GM18519 (cell line): ENCODE results near the gene MFAP5.
"Not testable (repeated sequence)": the region's sequence is repeated elsewhere in the genome, so short reads cannot be mapped to it uniquely, and the experiment has no call there.

Source experiments
- ATAC-seq: cut with Tn5 transposase; IDR thresholded peaks from one replicate; pipeline ENCODE4 v1.9.1; 2021; ENCODE audit warnings: mild to moderate bottlenecking, moderate library complexity; ENCODE audit not compliant: unreplicated experiment, low FRiP score

The MFAP5 gene

DNA sequence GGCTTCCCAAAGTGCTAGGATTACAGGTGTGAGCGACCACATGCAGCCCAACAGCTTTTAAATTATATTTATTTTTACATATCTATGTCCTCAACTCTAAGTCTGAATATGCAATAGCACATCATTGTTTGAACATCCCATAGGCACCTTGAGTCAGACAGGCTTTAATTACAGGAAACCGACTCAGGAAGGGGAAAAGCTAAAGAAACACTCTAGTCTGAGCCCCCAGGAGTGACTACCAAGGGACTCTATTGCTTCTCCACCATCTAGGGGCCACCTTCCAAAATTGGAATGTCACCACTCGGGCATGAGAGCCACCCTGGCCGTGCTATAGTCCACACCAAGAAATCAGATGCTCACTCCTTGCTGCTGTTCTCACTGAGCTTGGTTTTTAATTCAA is 14.0 kb upstream of the MFAP5 start:
- ATAC-seq = no peak

DNA sequence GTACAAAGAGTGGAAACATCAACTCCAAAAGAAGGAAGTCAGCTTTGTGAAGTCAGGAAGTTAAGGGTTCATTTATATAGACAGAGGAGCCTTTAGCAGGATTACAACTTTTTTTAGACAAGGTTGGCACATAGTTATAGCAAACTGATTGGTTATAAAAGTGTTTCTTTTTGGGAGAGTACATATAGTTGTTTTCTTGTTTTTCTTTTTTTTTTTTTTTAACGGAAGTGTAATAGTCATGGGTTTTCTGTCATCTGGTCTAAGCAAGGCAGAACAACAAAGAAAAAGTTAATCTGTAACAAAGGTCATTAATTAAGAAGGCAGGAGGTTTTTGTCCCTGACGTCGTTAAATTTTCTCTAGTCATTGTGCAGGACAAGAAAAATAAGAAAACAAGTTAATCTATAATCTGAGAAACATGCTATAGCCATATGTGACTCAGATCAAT is 13.0 kb upstream of the MFAP5 start:
- no peak for ATAC-seq

DNA sequence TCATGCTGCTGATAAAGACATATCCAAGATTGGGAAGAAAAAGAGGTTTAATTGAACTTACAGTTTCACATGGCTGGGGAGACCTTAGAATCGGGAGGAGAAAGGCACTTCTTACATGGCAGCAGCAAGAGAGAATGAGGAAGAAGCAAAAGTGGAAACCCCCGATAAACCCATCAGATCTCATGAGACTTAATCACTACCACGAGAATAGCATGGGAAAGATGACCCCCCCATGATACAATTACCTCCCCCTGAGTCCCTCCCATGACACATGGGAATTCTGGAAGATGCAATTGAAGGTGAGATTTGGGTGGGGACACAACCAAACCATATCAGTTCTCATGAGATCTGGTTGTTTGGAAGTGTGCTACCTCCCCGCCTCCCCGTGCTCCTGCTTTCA is 9.8 kb upstream of the MFAP5 start:
- ATAC-seq = no peak

DNA sequence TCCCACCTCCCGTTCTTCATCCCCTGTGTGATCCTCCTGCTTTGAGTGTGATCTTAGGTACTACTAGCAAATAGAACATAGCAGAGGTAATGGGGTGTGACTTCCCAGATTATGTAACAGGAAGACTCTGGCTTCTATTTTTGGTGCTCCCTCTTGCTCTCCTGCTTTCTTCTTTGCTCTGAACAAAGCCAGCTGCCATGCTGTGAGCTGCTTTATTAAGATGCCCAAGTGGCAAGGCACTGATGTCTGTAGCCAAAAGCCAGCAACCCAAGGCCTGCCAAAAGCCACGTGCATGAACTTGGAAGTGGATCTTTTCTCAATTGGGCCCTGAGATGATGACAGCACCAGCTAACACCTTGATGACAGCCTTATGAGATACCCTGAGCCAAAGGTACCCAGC is 5.8 kb upstream of the MFAP5 start:
- ATAC-seq = no peak

DNA sequence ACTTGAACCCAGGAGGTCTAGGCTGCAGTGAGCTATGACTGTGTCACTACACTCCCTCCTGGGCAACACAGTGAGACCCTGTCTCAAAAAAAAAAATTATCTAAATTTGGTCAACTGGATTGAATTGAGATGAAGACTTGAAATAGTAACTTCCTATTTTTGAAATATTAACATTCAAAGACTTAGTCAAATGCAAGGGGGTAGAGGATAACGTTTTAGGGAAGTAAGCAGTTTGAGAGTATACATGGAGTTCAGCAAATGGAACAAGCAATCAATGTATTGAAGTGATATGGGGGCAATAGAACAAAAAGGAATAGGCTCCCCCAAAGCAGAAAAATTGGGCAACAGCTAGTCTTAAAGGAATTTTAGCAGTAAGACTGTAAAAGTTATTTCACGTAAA is 4.6 kb upstream of the MFAP5 start:
- no peak for ATAC-seq

DNA sequence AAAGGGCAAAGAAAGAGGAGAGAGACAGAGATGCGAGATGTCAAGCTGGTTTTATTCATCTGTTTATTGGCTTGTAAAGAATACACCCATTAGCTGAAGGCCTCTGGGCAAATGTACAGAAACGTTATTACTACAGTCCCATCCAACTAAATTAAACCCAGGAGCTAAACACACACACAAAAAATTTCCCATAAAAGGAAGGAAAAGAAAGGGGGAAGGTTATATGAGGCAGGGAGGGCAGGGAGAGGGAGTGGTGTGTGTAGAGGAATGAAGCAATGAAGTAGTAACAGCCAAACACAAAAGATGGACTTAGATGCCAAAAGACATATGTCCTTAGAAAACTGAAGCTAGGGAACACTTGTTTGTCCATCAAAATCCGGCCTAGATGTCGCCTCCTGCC is 3.1 kb upstream of the MFAP5 start:
- ATAC-seq = no peak

DNA sequence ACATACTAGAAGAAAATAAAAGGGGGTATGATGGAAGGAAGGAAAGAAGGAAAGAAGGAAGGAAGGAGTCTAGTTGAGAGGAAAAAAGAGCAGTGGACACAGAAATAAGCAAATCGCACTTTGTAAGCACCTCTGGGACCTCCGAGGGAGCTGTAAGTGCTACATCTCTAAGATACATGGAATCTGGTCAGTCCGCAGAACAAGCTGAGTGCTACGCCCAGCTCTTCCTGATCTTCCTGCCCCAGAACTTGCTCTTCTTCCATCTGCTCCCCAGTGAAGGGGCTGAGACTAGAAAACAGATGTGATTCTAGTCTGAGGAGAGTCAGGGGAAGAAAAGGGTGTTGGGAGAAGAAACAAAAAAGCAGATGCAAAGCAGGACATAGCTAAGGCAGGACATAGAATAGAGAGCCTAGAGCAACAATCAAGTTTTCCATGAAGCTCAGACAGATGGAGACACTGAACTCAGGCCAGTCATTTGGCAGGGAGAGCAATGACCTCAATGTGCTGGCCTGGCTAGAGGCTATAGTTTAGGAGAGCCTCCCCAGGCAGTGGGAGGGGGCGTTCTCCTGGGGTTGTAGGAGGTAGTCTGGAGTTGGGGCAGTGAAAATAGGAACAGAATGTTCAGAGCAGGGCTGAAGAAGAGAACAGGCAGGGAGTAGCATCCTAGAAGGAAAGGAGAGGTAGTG is 1.7 kb upstream of the MFAP5 start:
- ATAC-seq = no peak

DNA sequence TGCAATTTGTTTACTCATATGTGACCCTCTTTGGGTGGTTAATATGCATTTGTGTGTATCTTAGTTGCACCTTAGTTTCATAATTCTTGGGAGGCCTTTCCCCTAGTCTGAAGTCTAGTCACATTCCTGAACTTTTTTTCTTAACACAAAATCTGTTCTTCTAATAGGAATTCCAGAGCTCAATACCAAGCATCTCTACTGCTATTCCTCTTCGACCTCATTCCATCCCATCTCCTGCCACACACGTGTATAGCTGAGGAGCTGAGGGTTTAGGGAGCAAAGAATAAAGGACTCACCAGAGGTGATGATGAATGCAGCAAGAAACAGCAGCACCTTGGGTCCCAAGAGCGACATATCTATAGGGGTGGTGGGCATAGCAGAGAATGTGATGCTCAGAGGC is 875 bp downstream of the MFAP5 start:
- no peak for ATAC-seq

DNA sequence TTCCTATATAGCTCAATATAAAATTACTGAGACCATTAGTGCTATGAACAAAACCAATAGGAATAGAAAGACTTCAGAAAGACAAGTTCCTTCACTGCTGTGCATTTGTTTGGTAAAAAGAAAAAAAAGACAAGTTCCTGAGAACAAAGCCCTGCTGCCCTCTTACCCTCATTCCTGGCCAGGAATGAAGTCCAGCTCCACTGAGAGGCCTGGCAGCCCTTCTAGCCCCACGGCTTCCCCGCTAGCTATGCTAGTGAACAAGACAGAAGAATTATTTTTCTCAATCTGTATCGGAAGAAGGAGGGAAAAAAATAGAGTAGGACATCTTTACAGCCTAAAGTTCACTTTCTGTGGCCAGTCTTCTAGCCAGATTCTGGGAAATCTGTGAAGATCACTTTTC is 1.6 kb downstream of the MFAP5 start:
- ATAC-seq = no peak

DNA sequence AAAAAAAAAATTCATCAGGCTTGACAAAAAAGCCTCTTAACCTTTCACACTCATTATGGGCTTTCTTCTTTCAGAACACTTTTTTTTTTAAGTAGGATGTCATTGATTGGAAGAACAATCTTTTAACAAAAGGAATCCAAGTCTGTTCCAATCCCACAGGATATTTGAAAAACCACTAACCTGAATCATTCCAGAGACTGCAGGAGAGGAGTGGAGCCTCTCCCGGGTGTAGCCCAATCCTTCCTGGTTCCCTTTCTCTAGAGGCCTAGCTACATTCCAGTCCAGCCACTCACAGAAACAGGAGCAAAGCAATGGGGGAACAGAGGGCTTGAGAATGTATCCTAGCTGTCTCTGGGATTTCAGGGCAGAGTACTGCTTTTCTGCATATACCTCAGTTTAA is 4.3 kb downstream of the MFAP5 start:
- no peak for ATAC-seq

DNA sequence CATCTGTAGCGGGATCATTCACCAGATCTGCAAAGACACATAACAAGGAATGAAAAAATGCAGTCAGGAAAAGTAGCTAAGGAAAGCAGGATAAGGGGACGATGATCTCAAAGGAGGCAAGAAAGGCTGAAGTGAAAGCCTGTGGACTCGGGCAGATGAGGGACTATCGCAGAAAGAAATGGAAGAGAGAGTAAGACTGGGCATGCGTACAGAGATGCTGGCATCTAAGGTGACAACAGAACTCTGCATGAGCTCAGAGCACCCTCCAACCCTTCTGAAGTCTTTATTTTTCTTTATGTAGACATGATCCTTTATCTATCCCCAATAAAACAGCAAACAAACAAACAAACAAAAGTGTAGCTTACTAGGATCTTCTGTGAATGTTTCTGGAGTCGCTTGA is 7.2 kb downstream of the MFAP5 start:
- ATAC-seq = no peak

DNA sequence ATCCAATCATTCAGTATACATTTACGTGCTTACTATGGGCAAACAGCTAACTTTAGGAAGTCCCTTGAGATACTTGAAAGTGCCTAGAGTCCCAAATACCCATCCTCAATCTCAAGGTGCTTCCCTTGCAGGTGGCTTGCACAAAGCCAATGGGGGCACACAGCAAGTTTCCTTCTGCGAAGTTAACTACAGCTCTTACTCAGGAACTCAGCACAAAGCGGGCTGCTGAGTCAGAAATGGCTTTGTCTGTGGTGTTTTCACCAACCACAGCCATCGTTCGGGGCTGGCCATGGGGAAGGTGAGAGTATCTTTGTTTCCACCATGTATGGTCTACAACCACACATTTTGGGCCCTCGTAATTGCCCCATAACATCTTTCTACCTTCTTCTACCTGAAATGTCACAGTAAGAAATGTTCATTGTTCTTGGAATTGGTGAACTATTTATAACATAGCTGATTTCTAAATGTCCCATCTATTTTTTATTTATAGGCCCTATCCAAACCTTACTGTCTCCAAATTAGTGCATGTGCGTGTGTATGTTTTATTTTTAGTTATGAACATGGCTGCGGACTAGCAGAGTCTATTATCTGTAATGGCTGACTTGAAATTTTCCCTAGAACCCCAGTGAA is 13.9 kb downstream of the MFAP5 start:
- peak; percentile 71 for ATAC-seq

DNA sequence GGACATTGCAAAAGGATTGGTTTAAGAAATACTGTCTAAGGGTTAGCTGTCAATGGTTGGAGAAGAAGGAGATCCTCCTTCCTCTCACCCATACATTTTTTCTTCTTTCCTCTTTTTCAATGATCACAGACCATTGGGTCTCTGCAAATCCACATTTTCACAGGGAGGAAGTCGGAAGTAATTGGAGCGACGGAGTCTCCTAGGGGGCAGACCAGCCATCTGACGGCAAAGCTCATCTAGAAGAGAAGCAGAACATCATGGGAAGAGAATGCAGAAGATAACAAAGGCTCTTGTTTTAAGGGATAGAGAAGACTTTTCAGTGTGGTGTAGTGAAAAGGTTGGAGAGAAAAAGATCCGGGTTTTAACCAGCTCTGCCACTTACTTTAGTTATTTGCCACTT is 14.7 kb downstream of the MFAP5 start:
- ATAC-seq = no peak

DNA sequence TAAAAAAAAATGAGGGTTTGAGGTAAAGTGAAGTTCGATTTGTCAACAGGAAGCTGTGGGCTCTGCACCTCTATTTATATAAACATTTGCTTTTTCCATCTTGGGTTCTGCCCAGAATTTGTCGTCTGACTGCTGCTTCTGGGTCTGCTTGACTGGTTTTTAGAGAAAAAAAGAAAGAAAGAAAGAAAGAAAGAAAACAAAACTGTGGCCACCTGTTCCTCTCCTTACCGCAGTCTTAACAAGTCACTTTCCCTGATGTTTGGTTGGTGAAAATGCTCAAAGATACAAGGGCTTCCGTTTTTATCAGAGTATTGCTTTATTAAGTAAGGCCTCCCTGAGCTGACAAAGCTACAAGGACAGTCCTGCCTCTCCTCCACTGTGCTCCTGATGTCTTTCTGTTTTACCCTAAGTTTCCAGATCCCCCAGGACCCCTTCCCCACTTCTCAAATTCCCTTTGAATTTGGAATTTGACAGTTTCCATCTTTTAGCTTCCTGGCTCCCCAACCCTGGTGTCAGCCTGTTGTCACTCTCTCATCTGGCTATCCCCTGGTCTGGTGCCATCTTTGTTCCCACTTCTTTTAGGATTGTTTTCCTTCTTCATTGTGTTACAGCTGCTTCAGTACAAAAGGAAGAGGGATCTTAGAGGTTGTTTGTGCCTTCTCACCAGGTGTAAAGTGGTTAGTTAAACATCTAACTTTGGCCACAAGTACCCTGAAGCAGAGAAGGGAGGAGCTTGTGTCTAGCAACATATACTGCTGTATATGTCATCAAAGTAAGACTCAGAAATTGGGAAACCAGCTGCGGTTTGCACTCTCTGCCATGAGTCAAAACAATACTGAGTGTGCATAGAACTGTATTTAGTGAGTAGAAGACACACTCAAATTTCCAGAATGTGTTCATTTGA is 18.0 kb downstream of the MFAP5 start:
- ATAC-seq = peak; percentile 33

DNA sequence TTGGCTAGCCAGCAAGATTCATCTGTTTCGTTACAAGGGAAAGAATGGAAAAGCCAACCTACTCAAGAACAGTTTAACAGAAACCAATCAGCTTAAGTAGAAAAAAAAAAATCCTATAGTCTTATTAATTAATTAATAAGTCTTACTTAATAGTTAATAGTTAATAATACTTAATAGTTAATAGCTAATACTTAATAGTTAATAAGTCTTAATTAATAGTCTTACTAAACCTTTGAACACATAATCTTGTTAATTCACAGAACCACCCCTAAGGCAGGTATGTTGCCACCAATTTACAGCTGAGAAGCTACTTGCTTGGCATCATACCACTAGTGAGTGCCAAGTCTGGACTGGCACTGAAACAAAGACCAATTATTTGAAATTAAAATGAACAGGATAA is 19.9 kb downstream of the MFAP5 start:
- ATAC-seq = no peak

DNA sequence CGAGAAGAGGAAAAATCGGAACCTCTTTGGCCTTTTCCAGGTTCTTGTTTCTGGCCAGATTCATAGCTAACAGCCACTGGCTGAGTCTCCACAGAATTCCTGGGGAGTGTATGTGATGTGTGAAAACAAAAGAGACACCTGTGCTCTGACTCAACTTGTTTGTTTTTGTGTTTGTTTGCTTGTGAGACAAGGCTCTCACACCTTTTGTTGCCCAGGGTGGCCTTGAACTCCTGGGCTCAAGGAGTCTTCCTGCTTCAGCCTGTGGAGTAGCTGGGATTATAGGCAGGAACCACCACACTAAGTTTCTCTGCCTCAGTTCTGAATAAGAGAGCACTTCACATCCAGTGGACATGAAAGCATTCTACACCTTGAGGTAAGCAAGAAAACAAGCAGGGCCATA is 22.7 kb downstream of the MFAP5 start:
- ATAC-seq = no peak

DNA sequence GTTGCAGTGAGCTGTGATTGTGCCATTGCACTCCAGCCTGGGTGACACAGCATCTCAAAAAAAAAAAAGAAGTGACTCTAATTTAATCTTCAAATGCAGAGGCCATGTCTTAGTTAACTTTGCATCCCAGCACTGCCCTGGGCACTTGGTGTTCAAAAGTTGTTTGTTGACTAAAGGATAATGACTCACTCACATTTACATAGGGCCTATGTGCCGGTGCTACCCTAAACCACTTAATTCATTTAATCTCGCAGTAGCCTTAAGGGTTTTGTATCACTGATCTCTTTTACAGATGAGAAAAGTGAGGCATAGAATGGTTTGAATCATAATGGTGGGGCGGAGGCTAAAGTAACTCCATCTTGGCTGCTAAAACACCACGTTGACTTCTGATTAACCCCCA is 23.7 kb downstream of the MFAP5 start:
- ATAC-seq = no peak

DNA sequence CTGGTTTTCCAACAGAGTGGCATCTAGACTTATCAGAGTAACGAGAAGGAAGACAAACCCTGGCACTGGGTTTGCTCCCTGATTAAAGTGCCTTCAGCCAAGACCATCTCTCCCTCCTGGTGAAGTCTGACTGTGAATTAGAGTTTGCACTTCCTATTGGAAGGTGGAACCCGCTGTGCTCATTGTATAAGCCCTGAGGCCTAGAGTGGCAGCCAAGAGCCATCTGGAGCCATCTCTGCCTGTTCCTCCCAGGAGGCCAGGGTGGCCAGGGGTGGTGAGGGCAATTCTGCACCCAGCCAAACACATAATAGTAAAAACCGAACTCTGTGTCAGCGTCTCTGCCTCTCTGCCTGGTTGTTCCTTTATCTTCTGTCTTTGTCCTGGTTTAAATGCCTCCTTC is 25.0 kb downstream of the MFAP5 start:
- no peak for ATAC-seq

DNA sequence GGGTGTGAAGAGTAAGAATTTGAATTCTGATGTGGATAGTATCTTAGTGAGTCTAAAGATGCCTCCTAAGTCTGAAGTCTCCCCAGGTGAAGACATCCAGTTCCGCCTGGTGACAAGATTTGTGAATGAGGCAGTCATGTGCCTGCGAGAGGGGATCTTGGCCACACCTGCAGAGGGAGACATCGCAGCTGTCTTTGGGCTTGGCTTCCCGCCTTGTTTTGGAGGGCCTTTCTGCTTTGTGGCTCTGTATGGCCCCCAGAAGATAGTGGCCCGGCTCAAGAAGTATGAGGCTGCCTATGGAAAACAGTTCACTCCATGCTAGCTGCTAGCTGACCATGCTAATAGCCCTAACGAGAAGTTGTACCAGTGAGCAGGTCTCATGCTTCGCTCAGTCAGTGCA is 25.4 kb downstream of the MFAP5 start:
- ATAC-seq = no peak

DNA sequence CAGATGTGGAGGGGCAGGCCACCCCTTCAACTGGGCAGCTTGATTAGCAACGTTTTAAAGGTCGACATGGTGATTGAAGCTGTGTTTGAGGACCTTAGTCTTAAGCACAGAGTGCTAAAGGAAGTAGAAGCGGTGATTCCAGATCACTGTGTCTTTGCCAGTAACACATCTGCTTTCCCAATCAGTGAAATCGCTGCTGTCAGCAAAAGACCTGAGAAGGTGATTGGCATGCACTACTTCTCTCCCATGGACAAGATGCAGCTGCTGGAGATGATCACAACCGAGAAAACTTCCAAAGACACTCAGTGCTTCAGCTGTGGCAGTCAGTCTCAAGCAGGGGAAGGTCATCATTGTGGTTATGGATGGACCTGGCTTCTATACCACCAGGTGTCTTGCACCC is 26.0 kb downstream of the MFAP5 start:
- no peak for ATAC-seq

DNA sequence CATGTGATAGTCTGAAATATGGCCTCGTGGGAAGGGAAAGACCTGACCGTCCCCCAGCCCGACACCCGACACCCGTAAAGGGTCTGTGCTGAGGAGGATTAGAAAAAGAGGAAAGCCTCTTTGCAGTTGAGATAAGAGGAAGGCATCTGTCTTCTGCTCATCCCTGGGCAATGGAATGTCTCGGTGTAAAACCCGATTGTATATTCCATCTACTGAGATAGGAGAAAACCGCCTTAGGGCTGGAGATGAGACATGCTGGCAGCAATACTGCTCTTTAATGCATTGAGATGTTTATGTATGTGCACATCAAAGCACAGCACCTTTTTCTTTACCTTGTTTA is 26.6 kb downstream of the MFAP5 start:
- ATAC-seq = not testable (repeated sequence)
